ENCODE data around the gene MAL.

Gene MAL

GRCh38 chr2:95030496-95030895 lies 5.0 kb downstream of the MAL start:
- Histone ChIP-seq H3K27me3 (ENCODE audit: insufficient read depth, low read length, poor library complexity, severe bottlenecking) (peaks cover 15% of the 10 kb centered on the region), H3K9me2 (replicated peaks; ENCODE audit: low read depth, low read length) (no peaks in the 10 kb centered on the region), H3K4me2 (ENCODE audit: low read depth, low read length, poor library complexity, severe bottlenecking) (no peak overlapping the region), H3K4me3 (ENCODE audit: low read length, poor library complexity, severe bottlenecking) (no peak overlapping the region), H2AFZ (ENCODE audit: low read length) (0 out of 2 replicates have a peak overlapping the region, but pooled peaks have one; percentile 48), H3K79me2 (ENCODE audit: insufficient read depth, low read length) (no peaks in the 10 kb centered on the region), H4K20me1 (ENCODE audit: insufficient read depth, low read length, poor library complexity, severe bottlenecking) (no peaks in the 10 kb centered on the region), H3K36me3 (ENCODE audit: insufficient read depth, low read length) (no peaks in the 10 kb centered on the region), H3K9me3 (ENCODE audit: insufficient read depth, low read depth, low read length) (no peaks in the 10 kb centered on the region), H3F3A (ENCODE audit: low read depth) (no peaks in the 10 kb centered on the region), H3K4me1 (ENCODE audit: insufficient read depth, low read length, poor library complexity, severe bottlenecking) (no peaks in the 10 kb centered on the region), H3K9ac (ENCODE audit: low read depth, low read length, poor library complexity, severe bottlenecking) (no peak overlapping the region)
- TF ChIP-seq CTCF (conservative IDR thresholded peaks at IDR 0.05; ENCODE audit: low read length) (no peak), EZH2phosphoT487 (IDR thresholded peaks at IDR 0.05; ENCODE audit: borderline replicate concordance) (no peak)

- H3F3A ChIP-seq (ENCODE audit: low read depth): no peaks in the 10 kb centered on the region
- peaks cover 9% of the 10 kb centered on the region for H3K27me3 ChIP-seq (ENCODE audit: insufficient read depth, low read length, poor library complexity, severe bottlenecking)
- H3K4me1 ChIP-seq (ENCODE audit: insufficient read depth, low read length, poor library complexity, severe bottlenecking): no peaks in the 10 kb centered on the region
- no peaks in the 10 kb centered on the region for H4K20me1 ChIP-seq (ENCODE audit: insufficient read depth, low read length, poor library complexity, severe bottlenecking)
- TF ChIP-seq CTCF (conservative IDR thresholded peaks at IDR 0.05; ENCODE audit: low read length) (no peak), EZH2phosphoT487 (IDR thresholded peaks at IDR 0.05; ENCODE audit: borderline replicate concordance) (no peak)
- H3K4me2 ChIP-seq (ENCODE audit: low read depth, low read length, poor library complexity, severe bottlenecking): no peak overlapping the region
- no peak overlapping the region for H3K9ac ChIP-seq (ENCODE audit: low read depth, low read length, poor library complexity, severe bottlenecking)
- no peaks in the 10 kb centered on the region for H3K9me3 ChIP-seq (ENCODE audit: insufficient read depth, low read depth, low read length)
- H3K36me3 ChIP-seq (ENCODE audit: insufficient read depth, low read length): no peaks in the 10 kb centered on the region
- H3K79me2 ChIP-seq (ENCODE audit: insufficient read depth, low read length): no peaks in the 10 kb centered on the region
- no peak overlapping the region for H3K4me3 ChIP-seq (ENCODE audit: low read length, poor library complexity, severe bottlenecking)
- H2AFZ ChIP-seq (ENCODE audit: low read length): no peak overlapping the region
- H3K9me2 ChIP-seq (replicated peaks; ENCODE audit: low read depth, low read length): no peaks in the 10 kb centered on the region
Observed at GRCh38 chr2:95031076-95031725, 5.7 kb downstream of the MAL start.

GRCh38 chr2:95031726-95032116 lies 6.2 kb downstream of the MAL start:
- Histone ChIP-seq H3K9ac (ENCODE audit: low read depth, low read length, poor library complexity, severe bottlenecking) (no peak overlapping the region), H4K20me1 (ENCODE audit: insufficient read depth, low read length, poor library complexity, severe bottlenecking) (no peaks in the 10 kb centered on the region)

More at GRCh38 chr2:95031726-95032116, 6.2 kb downstream of the MAL start:
- TF ChIP-seq CTCF (conservative IDR thresholded peaks at IDR 0.05; ENCODE audit: low read length) (no peak), EZH2phosphoT487 (IDR thresholded peaks at IDR 0.05; ENCODE audit: borderline replicate concordance) (no peak)
- H3K4me1 ChIP-seq (ENCODE audit: insufficient read depth, low read length, poor library complexity, severe bottlenecking): no peaks in the 10 kb centered on the region
- H3F3A ChIP-seq (ENCODE audit: low read depth): no peaks in the 10 kb centered on the region
- no peak overlapping the region for H2AFZ ChIP-seq (ENCODE audit: low read length)
- H3K9me3 ChIP-seq (ENCODE audit: insufficient read depth, low read depth, low read length): no peaks in the 10 kb centered on the region
- H3K27me3 ChIP-seq (ENCODE audit: insufficient read depth, low read length, poor library complexity, severe bottlenecking): peaks cover 7% of the 10 kb centered on the region
- no peak overlapping the region for H3K4me3 ChIP-seq (ENCODE audit: low read length, poor library complexity, severe bottlenecking)
- no peaks in the 10 kb centered on the region for H3K36me3 ChIP-seq (ENCODE audit: insufficient read depth, low read length)
- H3K4me2 ChIP-seq (ENCODE audit: low read depth, low read length, poor library complexity, severe bottlenecking): no peak overlapping the region
- H3K9me2 ChIP-seq (replicated peaks; ENCODE audit: low read depth, low read length): no peaks in the 10 kb centered on the region
- no peaks in the 10 kb centered on the region for H3K79me2 ChIP-seq (ENCODE audit: insufficient read depth, low read length)
